ENCODE results near the gene KCNAB1.

KCNAB1 gene

DNA sequence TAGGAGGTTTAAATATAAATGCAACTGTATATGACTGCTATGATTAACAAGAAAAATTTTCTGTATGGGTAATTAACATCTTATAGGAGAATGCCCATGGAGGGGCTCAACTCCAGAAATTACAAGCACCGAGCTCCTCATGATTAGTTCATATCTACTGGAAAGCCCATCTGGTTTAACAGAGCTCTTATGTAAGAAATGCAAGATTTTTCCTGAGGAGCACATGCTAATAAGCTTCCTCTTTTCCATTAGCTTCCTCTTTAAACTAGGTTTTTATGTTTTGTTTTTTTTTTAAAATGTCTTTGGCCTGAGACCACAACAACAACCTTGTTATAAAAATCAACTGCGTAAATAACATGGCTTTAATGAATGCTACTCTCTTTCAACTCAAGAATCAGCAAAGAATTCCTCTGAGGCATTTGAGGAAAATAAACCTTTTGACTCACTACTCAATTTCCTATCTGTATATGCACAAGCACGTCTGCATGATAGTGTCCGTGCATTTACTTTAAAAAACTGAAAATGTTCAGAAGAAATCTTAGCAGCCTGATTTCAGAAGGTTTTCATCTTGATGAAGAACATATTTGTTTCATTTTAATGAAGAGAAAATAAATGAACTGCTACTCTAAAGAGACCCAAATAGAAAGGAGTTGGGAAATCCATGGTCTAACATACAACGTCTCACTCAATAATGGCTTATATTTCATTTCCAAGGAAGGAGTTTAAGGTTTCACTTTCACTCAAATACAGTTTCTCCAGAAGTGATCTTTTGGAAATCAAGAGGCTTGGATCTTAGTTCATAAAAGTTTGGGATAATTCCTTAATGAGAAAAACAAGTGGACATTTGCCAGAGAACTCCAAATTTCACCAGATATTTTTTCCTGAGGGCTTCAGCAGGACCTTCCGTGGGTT, 180.8 kb downstream of the KCNAB1 start:
- Histone ChIP-seq H3K27ac (peak overlapping the region; percentile 9 to 25), H3K27me3 (no peaks in the 10 kb centered on the region), H3K36me3 (no peaks in the 10 kb centered on the region), H3K4me1 (peaks cover 0 to 82% (median 23%) of the 10 kb centered on the region in 4 donors), H3K4me3 (peak overlapping the region; percentile 2 to 3), H3K9me3 (no peaks in the 10 kb centered on the region)
- intact Hi-C loops (cut with DNase I; ENCODE audit: low total_unique reads): no loop called here
- DNase-seq: no peak
- TF ChIP-seq, protein P1, sequence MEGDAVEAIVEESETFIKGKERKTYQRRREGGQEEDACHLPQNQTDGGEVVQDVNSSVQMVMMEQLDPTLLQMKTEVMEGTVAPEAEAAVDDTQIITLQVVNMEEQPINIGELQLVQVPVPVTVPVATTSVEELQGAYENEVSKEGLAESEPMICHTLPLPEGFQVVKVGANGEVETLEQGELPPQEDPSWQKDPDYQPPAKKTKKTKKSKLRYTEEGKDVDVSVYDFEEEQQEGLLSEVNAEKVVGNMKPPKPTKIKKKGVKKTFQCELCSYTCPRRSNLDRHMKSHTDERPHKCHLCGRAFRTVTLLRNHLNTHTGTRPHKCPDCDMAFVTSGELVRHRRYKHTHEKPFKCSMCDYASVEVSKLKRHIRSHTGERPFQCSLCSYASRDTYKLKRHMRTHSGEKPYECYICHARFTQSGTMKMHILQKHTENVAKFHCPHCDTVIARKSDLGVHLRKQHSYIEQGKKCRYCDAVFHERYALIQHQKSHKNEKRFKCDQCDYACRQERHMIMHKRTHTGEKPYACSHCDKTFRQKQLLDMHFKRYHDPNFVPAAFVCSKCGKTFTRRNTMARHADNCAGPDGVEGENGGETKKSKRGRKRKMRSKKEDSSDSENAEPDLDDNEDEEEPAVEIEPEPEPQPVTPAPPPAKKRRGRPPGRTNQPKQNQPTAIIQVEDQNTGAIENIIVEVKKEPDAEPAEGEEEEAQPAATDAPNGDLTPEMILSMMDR (IDR thresholded peaks at IDR 0.05): no peak

DNA sequence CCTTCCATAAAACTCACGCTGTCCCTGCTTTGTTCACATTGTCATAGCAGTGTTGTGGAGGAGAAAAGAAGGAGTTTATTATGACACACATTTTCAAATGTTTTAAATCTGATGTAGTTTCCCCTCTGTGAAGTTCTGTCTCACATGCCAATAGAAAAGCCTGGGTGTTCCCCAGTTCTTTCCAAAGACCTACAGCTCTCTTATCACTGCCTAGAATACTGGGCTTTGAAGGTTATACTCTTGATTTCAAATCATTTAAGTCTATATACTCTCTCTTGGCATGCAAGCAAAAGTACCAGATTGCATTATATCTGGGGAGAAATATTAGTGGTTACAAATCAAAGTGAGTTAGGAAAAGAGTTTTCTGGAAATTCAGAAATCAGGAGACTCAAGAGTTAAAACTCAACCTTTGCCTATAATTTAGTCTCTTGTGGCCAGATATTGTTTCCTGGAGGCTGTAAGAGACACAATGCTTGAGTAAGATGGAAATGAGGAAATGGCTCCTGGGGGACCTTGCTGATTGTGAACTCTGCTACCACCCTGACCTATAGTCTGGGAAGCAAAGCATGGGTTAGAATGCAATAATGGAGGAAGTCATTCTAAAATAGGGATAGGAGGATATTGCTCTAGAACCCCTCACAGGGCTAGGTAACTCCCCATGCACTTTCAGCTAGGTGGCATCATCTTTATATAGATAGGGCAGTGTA, 182.8 kb downstream of the KCNAB1 start:
- no peaks in the 10 kb centered on the region for H3K27me3 ChIP-seq
- DNase-seq: no peak
- H3K36me3 ChIP-seq: no peaks in the 10 kb centered on the region
- intact Hi-C loops (cut with DNase I; ENCODE audit: low total_unique reads): no loop called here
- no peaks in the 10 kb centered on the region for H3K9me3 ChIP-seq
- H3K4me1 ChIP-seq: peaks cover 0 to 89% (median 28%) of the 10 kb centered on the region in 4 donors
- peak overlapping the region in 1 of 2 donors; percentile 37 for H3K27ac ChIP-seq
- H3K4me3 ChIP-seq: no peak overlapping the region
- TF ChIP-seq, protein P1 (IDR thresholded peaks at IDR 0.05): no peak

DNA sequence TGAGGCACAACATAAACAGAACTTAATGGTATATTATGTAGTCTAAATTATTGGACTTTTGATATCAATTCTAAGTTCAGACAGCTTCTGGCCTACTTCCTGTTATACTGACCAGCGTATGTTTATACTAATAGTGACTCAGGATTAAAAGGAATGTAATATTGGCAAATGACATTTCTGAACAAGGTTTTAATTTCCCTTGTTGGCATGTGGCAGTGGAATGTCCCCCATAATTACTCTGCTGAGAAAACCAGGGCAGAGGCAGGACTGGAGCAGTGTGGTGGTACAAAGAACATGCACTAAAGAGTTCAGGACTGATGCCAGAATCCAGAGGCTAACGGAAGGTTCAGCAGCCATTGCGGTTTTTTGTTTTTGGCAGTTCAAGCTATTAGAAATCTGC, 184.0 kb downstream of the KCNAB1 start:
- DNase-seq: no peak
- Histone ChIP-seq H3K36me3 (no peaks in the 10 kb centered on the region), H3K4me3 (no peak overlapping the region), H3K4me1 (peaks cover 0 to 81% (median 30%) of the 10 kb centered on the region in 4 donors), H3K27me3 (no peaks in the 10 kb centered on the region), H3K9me3 (no peaks in the 10 kb centered on the region), H3K27ac (peak overlapping the region in 1 of 2 donors; percentile 37)
- TF ChIP-seq, protein P1 (IDR thresholded peaks at IDR 0.05): no peak
- intact Hi-C loops (cut with DNase I; ENCODE audit: low total_unique reads): no loop called here

DNA sequence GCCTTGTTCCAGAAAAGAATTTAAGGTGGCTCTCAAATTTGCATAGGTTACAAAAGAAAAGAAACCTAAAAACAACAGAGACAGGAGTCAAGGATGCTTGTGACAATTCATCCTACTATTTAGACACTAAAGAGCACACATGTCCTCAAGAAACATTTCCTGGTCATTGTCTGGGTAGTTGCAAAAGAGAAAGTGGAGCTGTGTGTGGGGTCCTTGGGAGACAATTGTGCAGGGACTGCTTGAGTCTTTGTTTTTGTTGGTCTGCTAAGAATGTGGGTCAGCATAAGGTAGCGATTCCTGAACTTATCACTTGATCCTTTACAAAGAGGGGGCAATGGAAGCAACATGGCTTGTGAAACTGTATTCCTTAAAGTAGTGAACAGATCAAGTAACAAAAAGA, 185.3 kb downstream of the KCNAB1 start:
- DNase-seq: no peak
- Histone ChIP-seq H3K27me3 (no peaks in the 10 kb centered on the region), H3K36me3 (no peaks in the 10 kb centered on the region), H3K4me3 (no peak overlapping the region), H3K4me1 (peaks cover 0 to 68% (median 27%) of the 10 kb centered on the region in 4 donors), H3K9me3 (no peaks in the 10 kb centered on the region), H3K27ac (no peak overlapping the region)
- TF ChIP-seq, protein P1 (IDR thresholded peaks at IDR 0.05): no peak
- intact Hi-C loops (cut with DNase I; ENCODE audit: low total_unique reads): no loop called here

DNA sequence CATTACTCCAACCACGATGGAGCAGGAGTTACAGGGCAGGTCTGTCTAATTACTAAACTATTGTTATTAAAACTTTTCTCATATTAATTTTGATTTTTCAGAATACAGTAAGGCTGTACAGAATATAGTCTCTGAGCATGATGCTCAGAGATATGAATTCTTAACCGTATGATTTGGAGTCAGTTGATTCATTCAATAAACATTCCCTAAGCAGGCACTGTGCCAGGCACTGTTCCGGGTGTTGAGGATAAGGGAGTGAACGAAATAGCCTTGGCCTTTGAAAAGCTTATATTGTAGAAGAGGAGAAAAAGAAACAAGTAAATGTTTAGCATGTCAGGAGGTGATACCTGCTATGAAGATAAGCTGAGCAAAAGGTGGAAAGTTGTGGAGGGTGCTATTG, 187.3 kb downstream of the KCNAB1 start:
- H3K4me1 ChIP-seq: peaks cover 0 to 53% (median 24%) of the 10 kb centered on the region in 4 donors
- no peaks in the 10 kb centered on the region for H3K9me3 ChIP-seq
- no peak overlapping the region for H3K4me3 ChIP-seq
- intact Hi-C loops (cut with DNase I; ENCODE audit: low total_unique reads): no loop called here
- peak; percentile 82 to 90 for DNase-seq
- peak overlapping the region in 1 of 2 donors; percentile 6 for H3K27ac ChIP-seq
- TF ChIP-seq, protein P1 (IDR thresholded peaks at IDR 0.05): no peak
- H3K27me3 ChIP-seq: no peaks in the 10 kb centered on the region
- H3K36me3 ChIP-seq: no peaks in the 10 kb centered on the region

All from tibial artery (tissue), 4 donors.